GM21723 (cell line): Measurements from ENCODE around the gene ZNF536.
"Not testable (repeated sequence)": the region's sequence is repeated elsewhere in the genome, so short reads cannot be mapped to it uniquely, and the experiment has no call there.

Experiments used
- ATAC-seq: cut with Tn5 transposase; IDR thresholded peaks from one replicate; pipeline ENCODE4 v1.9.1; 2021; ENCODE audit warnings: mild to moderate bottlenecking, moderate library complexity; ENCODE audit not compliant: unreplicated experiment

ZNF536 gene

GRCh38 chr19:30386551-30387143 is 14.5 kb downstream of the ZNF536 start:
- no peak for ATAC-seq

DNA sequence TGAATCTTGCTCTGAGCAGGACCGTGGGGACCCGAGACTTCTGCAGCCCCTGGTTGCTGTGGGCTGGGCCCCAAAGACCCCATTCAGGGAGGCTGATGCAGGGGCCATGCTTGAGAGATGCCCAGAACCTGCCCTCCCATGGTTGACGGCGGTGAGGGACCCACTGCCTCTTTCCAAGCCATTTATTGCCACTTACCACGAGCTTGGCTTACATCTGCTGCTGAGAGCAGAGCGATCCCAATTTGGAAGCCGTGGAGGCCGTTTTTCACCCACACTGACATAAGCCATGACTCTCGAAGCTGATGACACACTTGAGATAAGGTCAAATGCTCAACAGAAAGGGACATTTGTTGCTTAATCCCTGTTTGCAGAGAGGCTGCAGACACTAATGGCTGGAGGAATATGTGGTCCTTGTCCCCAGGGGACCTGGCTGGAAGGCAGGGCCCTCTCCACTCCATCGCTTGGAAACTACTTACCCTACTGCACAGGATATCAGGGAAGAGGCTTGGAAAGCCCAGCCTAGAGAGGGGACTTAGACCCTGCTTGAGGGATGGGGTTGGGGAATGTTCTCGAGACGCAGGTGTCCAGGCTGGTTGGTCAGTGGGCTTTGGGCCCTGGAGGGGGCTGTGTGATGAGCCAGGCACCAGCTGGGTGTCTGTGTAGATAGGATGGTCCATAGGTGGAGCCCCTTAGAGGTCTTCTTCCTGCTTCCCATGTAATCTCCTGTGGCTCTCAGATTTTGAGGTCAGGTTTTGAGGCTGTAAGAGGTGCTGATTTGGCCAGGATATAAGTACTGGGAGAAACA is 15.3 kb downstream of the ZNF536 start:
- no peak for ATAC-seq

DNA sequence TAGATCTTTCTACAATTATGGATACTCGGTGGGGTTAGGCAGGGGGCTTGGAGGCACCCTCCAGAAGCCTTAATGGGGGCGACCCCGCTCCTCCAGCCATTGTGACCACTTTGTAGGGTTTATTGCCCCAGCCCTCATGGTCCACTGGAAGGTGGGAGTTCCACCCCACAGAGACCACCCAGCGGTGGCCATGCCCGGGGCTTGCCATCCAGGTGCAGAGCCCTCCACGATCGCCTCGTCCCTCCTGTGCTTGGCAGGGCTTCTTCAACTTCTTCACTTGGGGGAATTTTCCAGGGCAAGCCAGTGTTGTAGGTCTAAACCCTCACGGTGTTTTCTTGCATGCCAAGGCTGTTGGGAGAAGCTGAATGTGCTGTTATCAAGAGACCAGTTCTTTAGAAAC is 16.1 kb downstream of the ZNF536 start:
- ATAC-seq: no peak

GRCh38 chr19:30388819-30389218 is 16.6 kb downstream of the ZNF536 start:
- ATAC-seq: no peak

DNA sequence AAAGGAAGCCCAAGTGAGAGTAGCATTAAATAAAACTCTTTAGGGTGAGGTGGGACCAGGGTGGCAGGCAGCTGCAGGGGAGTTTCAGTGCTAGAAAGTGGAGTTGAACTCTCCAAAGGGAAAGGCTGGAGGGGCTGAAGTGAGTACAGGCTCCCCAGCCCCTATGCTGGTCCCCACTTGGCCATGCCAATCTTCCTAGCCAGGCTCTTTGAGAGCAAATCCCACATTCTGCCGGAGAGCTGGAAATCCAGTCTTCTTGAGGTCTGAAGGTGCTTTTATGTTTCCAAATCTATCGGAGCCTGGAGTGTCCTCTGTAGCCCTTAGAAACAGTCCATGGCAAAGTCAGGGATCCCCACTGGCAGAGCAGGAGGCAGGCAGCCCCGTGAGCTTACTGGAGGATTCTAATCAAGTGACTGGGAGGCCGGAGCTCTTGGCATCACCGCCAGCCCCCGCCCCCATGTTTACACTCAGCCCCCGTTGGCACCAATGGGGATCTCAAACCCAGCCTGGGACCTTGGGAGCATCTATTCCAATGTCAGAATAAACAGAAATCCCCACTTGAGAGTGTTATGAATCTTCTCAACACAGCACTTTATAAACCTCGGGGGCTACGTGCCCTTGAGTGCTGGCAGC is 18.3 kb downstream of the ZNF536 start:
- ATAC-seq: no peak

DNA sequence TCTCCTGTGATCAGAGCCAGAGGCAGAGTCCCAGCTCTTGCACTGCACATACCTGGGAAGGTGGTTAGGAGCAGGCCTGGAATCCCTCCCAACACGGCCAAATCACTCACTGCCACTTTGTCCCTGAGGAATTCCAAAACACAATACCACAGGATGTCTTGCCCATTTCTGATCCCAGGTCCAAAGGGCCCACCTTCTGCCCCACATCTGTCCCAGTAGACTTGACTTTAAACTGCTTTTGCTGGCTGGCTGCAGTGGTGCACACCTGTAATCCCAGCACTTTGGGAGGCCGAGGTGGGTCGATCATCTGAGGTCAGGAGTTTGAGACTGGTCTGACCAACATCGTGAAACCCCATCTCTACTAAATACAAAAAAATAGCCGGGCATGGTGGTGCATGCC is 18.9 kb downstream of the ZNF536 start:
- ATAC-seq: no peak

GRCh38 chr19:30391554-30392551 is 19.7 kb downstream of the ZNF536 start:
- no peak for ATAC-seq

DNA sequence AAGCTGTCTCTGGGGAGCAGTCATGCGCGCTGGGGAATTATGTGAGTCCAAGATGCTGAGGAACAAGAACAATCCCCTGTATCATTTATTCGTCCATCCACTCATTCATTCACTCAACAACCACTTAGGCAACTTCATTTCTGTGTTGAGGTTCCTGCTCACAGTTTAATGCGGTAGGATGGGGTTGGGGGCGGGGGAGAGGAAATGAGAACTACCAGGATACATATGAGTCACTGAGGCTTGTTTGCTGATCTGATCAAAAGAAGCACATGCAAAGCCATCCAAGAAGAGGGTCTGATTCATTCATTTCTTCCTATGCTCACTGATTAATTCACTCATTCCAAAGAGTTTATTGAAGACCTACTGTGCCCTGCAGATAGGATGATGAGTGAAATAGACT is 20.9 kb downstream of the ZNF536 start:
- no peak for ATAC-seq

GRCh38 chr19:30393729-30394480 is 21.7 kb downstream of the ZNF536 start:
- no peak for ATAC-seq

- no peak for ATAC-seq
Observed at GRCh38 chr19:30394481-30395151, 22.4 kb downstream of the ZNF536 start.

DNA sequence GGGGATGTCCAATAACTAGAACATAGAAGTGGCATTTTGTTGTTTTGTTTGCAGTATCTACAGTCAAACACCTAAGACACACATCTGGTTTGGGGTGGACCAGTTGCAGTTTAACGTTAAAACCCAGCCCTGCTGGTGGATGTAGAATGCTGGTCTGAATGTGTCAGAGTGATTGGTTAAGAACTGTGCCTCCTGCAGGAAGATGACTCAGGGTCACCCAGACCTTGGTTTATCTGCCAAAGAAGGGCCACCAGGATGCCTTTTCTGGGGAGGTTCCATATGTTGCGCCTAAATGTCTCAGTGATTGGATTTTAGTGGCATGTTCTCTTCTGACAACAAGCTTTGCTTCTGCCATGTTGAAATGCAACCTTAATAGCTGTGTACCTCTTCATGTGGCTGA is 23.1 kb downstream of the ZNF536 start:
- no peak for ATAC-seq

GRCh38 chr19:30398539-30398938 is 26.4 kb downstream of the ZNF536 start:
- ATAC-seq: not testable (repeated sequence)

- no peak for ATAC-seq
Observed at GRCh38 chr19:30401956-30402355, 29.8 kb downstream of the ZNF536 start.

DNA sequence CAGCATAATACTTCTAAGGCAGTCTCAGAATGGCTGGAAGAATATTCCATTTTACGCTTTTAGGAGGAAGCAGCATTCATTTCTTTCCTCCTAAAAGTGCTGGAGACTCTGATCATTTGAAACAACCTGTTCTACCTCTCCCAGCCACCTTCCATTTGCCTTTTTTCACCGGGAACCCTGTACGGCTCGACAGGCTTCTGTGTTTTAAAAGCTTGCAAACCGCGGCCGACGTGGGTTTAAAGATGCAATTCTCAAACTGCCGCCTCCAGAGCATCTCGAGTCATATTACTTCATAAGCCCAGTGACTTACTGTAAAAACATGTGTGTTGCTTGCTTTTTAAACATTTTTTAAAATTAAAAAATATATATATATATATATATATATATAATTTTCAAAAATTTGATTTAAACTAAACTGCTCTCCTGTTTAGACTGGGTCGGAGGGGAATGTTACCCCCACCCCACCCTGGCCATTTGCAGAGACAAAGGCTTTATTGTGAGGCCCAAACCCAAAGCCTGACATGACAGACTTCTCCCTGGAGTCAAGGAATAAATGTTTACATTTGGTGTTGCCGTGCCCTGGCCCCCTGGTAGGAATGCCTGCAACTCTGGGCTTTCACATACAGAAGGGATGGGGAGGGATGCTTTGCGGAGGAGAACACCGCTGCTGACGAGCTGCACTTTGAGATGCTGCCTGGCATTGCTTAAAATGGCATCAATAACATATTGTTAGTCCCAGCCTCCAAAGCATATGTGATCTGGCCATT is 30.4 kb downstream of the ZNF536 start:
- no peak for ATAC-seq

DNA sequence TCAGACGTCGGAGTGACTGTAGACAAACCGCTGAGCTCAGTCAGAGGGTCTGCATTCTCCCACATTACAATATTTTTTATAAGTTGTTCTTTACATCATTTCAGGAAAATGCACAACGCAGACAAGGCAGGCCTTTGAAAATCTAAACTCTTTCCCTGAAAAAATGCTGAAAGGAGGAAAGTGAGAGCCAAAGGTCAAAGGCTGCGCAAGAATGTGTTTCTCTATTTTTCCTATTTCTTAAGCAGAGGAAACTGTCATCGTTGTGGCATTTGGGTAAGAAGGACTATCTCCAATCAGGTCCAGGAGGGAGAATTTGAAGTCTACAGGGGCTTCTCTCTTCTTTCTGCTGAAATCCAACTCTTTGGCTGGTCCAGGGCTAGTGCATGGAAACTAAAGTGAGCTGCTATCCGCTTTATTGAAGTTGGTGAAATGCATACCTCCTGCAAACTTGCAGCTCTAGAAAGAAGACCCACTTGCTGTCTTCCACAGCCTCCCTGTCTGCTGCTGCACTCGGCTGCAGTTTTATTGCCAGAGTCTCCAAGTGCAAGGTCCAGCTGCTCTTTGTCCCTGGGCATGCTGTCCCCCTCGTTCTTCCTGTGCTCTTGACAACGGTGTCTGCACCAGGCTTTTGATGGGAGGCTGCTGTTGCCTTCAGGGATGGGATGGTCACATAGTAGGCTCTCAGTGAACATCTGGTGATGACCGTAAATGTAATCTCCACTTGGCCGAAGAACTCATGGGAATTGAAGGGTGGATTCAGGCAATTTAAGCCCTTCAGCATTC is 31.2 kb downstream of the ZNF536 start:
- no peak for ATAC-seq

DNA sequence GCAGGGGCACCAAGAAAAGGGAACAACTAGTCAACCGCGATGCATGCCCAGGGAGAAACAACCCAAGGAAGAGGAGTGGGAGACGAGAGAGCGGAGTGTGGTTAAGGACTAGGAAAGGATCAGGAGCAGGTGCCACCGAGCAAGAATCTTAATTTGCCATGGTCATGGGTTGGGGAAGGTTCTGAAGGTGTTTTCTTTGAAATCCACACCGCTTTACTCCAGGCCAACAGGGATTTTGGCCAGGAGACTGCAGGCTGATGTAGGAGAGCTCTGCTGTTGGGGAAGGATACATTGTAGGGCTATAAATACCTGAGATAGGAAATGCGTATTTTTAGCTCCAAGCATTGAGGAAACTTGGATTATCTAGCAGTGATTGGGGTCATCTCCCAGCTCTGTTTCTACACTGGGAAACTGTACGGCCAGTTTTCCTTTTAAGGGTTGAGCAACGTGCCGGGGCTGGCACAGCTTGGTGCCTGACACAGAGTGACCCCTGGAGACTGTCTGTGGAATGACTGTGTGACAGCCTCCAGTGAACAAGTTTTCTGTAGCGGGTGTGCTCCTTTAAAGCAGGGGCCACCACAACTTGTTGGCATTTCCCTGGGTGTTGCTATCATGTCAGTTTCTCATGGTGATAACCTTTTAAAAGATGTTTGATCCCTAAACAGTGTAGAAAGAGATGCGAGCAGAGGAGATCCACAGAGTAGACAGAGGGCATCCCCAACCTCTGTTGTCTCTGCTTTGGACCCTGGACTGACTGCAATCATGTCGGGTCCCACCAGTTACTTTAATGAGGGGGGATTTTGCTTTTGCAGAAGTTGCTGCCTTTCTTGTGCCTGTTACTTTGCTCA is 34.3 kb downstream of the ZNF536 start:
- ATAC-seq: no peak

DNA sequence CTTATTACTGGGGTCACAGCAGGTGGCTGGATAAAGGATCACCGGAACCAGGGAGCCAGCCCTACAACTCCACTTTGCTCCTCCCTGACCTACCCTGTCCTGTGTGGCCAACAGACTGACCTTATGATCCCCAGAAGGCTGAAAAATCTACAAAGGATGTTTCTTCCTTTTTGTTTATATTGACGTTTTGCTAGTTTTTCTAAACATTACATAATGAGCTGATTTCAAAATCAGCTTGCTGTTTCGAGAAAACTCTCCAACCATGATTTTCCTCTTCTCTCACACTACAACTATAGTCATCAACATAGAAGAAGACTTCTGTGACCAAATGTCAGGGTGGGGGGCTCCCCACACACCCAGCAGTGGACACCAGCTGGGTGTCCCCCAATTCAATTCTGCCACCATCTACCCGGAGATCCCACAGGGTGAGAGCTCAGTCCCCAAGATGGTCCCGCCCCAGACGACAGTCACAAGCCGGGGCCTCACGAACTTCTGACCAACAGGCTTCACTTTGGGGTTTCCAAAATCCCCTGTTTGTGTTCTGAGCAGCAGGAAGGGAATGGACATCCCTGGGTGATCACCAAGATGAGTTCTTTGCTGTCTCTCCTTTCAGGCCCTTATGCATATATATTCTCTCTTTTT is 35.0 kb downstream of the ZNF536 start:
- no peak for ATAC-seq
